Measurements from ENCODE around the gene GRIP2. TPM values are rescaled to one million over a fixed set of nuclear protein-coding genes. Genes with fewer than 3 reads are reported as not detected.
A peak's percentile ranks its signal among the peaks of the same experiment; 100 is the strongest.

Gene GRIP2
- total RNA-seq, 4 donors from 2014 or later: 0.80 to 12.4 (median 1.4) TPM; not detected in 1

GRCh38 chr3:14505001-14505802 is 34.9 kb downstream of the GRIP2 start:
- DNase-seq: no peak
- no peak for TF ChIP-seq POLR2A (IDR thresholded peaks at IDR 0.05)
- TF ChIP-seq, protein P1, sequence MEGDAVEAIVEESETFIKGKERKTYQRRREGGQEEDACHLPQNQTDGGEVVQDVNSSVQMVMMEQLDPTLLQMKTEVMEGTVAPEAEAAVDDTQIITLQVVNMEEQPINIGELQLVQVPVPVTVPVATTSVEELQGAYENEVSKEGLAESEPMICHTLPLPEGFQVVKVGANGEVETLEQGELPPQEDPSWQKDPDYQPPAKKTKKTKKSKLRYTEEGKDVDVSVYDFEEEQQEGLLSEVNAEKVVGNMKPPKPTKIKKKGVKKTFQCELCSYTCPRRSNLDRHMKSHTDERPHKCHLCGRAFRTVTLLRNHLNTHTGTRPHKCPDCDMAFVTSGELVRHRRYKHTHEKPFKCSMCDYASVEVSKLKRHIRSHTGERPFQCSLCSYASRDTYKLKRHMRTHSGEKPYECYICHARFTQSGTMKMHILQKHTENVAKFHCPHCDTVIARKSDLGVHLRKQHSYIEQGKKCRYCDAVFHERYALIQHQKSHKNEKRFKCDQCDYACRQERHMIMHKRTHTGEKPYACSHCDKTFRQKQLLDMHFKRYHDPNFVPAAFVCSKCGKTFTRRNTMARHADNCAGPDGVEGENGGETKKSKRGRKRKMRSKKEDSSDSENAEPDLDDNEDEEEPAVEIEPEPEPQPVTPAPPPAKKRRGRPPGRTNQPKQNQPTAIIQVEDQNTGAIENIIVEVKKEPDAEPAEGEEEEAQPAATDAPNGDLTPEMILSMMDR (IDR thresholded peaks at IDR 0.05): no peak
- no peaks in the 10 kb centered on the region for H3K4me1 ChIP-seq
- no peaks in the 10 kb centered on the region for H3K27me3 ChIP-seq
- peaks cover 0 to 10% (median 0%) of the 10 kb centered on the region in 4 donors for H3K9me3 ChIP-seq
- H3K36me3 ChIP-seq: no peaks in the 10 kb centered on the region
- H3K4me3 ChIP-seq: no peak overlapping the region
- no peak overlapping the region for H3K27ac ChIP-seq

- H3K4me1 ChIP-seq: no peaks in the 10 kb centered on the region
- H3K36me3 ChIP-seq: no peaks in the 10 kb centered on the region
- DNase-seq: peak in 1 of 3 donors; percentile 34
- H3K27me3 ChIP-seq: no peaks in the 10 kb centered on the region
- no peak for TF ChIP-seq POLR2A (IDR thresholded peaks at IDR 0.05)
- TF ChIP-seq, protein P1 (IDR thresholded peaks at IDR 0.05): no peak
- H3K9me3 ChIP-seq: peaks cover 0 to 10% (median 0%) of the 10 kb centered on the region in 4 donors
- no peak overlapping the region for H3K4me3 ChIP-seq
- H3K27ac ChIP-seq: no peak overlapping the region
Measured at GRCh38 chr3:14503706-14504065, 36.5 kb downstream of the GRIP2 start.

DNA sequence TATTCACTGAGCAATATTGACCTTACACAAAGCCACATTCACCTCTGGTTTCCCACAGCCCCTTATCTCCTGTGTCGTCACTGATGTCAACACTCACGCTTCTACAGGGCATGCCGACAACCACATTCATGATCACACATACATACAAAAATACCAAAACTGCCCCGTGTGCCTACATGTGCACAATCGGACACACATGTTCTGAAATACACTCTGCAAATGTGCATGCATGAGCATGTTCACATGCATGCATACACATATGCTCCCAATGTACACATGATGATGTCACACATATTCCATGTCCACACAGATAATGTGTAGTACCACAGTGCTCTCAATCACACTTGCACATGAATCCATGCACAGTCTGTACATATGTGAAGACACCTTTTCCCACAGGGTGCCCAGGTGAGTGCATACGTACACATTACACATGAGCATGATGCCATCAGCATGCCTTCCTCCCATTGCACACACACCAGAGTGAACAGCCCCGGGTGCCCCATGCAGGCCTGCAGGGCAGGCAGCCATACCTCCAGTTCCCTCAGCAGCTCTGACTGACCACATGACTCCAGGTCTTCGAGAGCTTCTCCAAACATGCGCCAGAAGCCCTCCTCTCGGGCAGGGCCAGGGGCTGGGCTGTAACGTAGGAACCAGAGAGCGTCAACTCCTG is 37.0 kb downstream of the GRIP2 start:
- no peak overlapping the region for H3K27ac ChIP-seq
- no peaks in the 10 kb centered on the region for H3K4me1 ChIP-seq
- H3K27me3 ChIP-seq: no peaks in the 10 kb centered on the region
- TF ChIP-seq, protein P1 (IDR thresholded peaks at IDR 0.05): no peak
- no peak for TF ChIP-seq POLR2A (IDR thresholded peaks at IDR 0.05)
- DNase-seq: no peak
- H3K4me3 ChIP-seq: no peak overlapping the region
- H3K36me3 ChIP-seq: no peaks in the 10 kb centered on the region
- H3K9me3 ChIP-seq: peaks cover 0 to 10% (median 0%) of the 10 kb centered on the region in 4 donors

DNA sequence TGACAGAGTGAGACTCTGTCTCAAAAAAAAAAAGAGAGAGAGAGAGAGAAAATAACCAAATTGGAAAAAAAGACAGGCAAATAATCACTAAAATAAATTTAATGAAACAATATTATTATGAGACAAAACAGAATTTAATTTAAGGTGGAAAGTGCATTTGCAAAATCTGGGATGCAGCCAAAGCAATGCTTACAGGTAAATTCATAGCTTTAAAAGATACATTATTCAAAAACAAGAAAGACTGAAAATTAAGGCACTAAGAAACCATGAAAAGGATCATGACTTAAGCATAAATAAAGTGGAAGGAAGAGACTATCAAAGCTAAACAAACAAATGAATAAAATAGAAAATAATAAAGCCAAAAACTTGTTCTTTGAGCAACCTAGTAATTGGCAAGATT is 37.7 kb downstream of the GRIP2 start:
- Histone ChIP-seq H3K9me3 (peaks cover 0 to 10% (median 0%) of the 10 kb centered on the region in 4 donors), H3K36me3 (no peaks in the 10 kb centered on the region), H3K4me3 (no peak overlapping the region), H3K4me1 (no peaks in the 10 kb centered on the region), H3K27me3 (no peaks in the 10 kb centered on the region), H3K27ac (no peak overlapping the region)
- DNase-seq: no peak
- TF ChIP-seq POLR2A (IDR thresholded peaks at IDR 0.05): no peak
- TF ChIP-seq, protein P1 (IDR thresholded peaks at IDR 0.05): no peak

DNA sequence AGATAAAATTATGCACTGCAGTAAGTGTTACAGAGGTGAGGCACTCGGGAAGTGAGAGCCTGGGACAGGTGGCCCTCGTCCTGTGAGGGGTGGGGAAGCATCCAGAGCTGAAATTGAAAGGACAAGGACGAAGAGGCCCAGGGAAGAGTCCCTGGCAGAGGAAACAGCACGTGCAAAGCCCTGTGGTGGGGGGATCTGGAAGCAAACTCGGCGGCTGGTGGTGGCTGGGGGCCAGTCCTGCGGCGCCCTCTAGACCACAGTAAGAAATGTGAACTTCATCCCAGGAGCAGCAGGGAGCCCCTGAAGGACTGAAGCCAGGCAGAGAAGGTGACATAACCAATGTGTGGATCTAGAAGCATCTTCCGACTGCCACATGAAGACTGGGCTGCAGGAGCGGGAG is 42.8 kb downstream of the GRIP2 start:
- DNase-seq: peak in 1 of 3 donors; percentile 26
- H3K9me3 ChIP-seq: peaks cover 0 to 4% (median 0%) of the 10 kb centered on the region in 4 donors
- no peaks in the 10 kb centered on the region for H3K4me1 ChIP-seq
- H3K27ac ChIP-seq: no peak overlapping the region
- no peaks in the 10 kb centered on the region for H3K36me3 ChIP-seq
- TF ChIP-seq, protein P1 (IDR thresholded peaks at IDR 0.05): no peak
- TF ChIP-seq POLR2A (IDR thresholded peaks at IDR 0.05): no peak
- no peaks in the 10 kb centered on the region for H3K27me3 ChIP-seq
- no peak overlapping the region for H3K4me3 ChIP-seq
